Measurements from ENCODE around the gene EDEM3. TPM values are rescaled to one million over a fixed set of nuclear protein-coding genes. Genes with fewer than 3 reads are reported as not detected.

The EDEM3 gene
- polyA plus RNA-seq, 1 donor from 2014 or later = 49.5 TPM

DNA sequence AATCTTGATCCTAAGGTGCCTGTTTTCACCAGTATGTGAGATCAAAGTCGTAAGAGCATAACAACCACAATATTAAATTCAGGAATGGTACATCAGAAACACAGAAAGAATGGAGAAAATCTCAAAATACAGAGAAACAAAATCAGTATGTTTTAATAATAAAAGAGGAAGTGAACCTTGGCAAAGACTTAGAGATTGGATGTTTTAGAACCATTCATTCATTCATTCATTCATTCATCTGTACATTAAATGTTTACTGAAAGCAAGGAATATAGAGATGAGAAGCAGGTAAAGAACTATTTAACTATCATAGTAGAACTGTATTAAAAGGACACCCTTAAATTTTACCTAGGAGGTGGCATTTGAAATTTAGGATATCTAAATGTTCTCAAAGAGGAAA, 55.7 kb downstream of the EDEM3 start:
- Histone ChIP-seq H3K79me2 (replicated peaks; ENCODE audit: insufficient read depth, low read length) (no peaks in the 10 kb centered on the region), H3K4me2 (ENCODE audit: low read length) (no peak overlapping the region), H3K27ac (ENCODE audit: low read length) (no peak overlapping the region), H3K27me3 (ENCODE audit: insufficient read depth, low read depth, low read length) (no peaks in the 10 kb centered on the region), H3K4me3 (ENCODE audit: low read length) (no peak overlapping the region), H2AFZ (ENCODE audit: low read depth, low read length) (no peak overlapping the region), H3F3A (ENCODE audit: insufficient read depth, low read length, poor library complexity, severe bottlenecking) (no peaks in the 10 kb centered on the region), H3K9ac (ENCODE audit: low read length) (no peak overlapping the region), H3K36me3 (ENCODE audit: insufficient read depth, low read length) (peaks cover 3% of the 10 kb centered on the region), H3K9me3 (ENCODE audit: low read length) (no peaks in the 10 kb centered on the region), H3K9me2 (ENCODE audit: insufficient read depth, low read length) (no peaks in the 10 kb centered on the region), H4K20me1 (ENCODE audit: insufficient read depth) (no peaks in the 10 kb centered on the region)
- TF ChIP-seq, protein P1, sequence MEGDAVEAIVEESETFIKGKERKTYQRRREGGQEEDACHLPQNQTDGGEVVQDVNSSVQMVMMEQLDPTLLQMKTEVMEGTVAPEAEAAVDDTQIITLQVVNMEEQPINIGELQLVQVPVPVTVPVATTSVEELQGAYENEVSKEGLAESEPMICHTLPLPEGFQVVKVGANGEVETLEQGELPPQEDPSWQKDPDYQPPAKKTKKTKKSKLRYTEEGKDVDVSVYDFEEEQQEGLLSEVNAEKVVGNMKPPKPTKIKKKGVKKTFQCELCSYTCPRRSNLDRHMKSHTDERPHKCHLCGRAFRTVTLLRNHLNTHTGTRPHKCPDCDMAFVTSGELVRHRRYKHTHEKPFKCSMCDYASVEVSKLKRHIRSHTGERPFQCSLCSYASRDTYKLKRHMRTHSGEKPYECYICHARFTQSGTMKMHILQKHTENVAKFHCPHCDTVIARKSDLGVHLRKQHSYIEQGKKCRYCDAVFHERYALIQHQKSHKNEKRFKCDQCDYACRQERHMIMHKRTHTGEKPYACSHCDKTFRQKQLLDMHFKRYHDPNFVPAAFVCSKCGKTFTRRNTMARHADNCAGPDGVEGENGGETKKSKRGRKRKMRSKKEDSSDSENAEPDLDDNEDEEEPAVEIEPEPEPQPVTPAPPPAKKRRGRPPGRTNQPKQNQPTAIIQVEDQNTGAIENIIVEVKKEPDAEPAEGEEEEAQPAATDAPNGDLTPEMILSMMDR (IDR thresholded peaks at IDR 0.05; ENCODE audit: poor library complexity, severe bottlenecking) = no peak
- TF ChIP-seq, protein P2, sequence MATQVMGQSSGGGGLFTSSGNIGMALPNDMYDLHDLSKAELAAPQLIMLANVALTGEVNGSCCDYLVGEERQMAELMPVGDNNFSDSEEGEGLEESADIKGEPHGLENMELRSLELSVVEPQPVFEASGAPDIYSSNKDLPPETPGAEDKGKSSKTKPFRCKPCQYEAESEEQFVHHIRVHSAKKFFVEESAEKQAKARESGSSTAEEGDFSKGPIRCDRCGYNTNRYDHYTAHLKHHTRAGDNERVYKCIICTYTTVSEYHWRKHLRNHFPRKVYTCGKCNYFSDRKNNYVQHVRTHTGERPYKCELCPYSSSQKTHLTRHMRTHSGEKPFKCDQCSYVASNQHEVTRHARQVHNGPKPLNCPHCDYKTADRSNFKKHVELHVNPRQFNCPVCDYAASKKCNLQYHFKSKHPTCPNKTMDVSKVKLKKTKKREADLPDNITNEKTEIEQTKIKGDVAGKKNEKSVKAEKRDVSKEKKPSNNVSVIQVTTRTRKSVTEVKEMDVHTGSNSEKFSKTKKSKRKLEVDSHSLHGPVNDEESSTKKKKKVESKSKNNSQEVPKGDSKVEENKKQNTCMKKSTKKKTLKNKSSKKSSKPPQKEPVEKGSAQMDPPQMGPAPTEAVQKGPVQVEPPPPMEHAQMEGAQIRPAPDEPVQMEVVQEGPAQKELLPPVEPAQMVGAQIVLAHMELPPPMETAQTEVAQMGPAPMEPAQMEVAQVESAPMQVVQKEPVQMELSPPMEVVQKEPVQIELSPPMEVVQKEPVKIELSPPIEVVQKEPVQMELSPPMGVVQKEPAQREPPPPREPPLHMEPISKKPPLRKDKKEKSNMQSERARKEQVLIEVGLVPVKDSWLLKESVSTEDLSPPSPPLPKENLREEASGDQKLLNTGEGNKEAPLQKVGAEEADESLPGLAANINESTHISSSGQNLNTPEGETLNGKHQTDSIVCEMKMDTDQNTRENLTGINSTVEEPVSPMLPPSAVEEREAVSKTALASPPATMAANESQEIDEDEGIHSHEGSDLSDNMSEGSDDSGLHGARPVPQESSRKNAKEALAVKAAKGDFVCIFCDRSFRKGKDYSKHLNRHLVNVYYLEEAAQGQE (IDR thresholded peaks at IDR 0.05; ENCODE audit: borderline replicate concordance) = no peak
- TF ChIP-seq EZH2 (IDR thresholded peaks at IDR 0.05; ENCODE audit: borderline replicate concordance, insufficient read depth, low read length, poor library complexity, severe bottlenecking) (no peak), POLR2AphosphoS5 (IDR thresholded peaks at IDR 0.05) (no peak), EP300 (conservative IDR thresholded peaks at IDR 0.05; ENCODE audit: poor library complexity, severe bottlenecking) (no peak)

DNA sequence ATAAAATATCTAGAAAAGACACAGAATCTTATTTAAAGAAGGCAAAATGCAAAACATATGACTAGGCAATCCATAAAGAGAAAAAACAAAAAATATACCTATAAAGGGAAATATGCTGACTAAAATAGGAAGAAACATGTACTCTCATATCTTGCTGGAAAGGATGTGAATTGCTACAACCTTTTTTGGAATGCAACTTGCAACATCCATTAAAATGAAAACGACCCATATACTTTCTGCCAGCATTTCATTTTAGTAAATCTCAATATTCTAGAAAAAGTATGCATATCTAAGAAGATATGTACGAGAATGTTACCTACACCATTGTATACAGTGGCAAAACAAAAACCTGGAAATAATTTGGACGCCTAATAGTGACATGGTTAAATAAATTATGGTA, 56.6 kb downstream of the EDEM3 start:
- Histone ChIP-seq H3K36me3 (ENCODE audit: insufficient read depth, low read length) (no peaks in the 10 kb centered on the region), H3K4me3 (ENCODE audit: low read length) (no peak overlapping the region), H3K27me3 (ENCODE audit: insufficient read depth, low read depth, low read length) (no peaks in the 10 kb centered on the region), H3K9me2 (ENCODE audit: insufficient read depth, low read length) (no peaks in the 10 kb centered on the region), H4K20me1 (ENCODE audit: insufficient read depth) (no peaks in the 10 kb centered on the region), H3K9me3 (ENCODE audit: low read length) (no peaks in the 10 kb centered on the region), H3K9ac (ENCODE audit: low read length) (no peak overlapping the region), H2AFZ (ENCODE audit: low read depth, low read length) (no peak overlapping the region), H3K27ac (ENCODE audit: low read length) (no peak overlapping the region), H3K79me2 (replicated peaks; ENCODE audit: insufficient read depth, low read length) (no peaks in the 10 kb centered on the region), H3F3A (ENCODE audit: insufficient read depth, low read length, poor library complexity, severe bottlenecking) (no peaks in the 10 kb centered on the region), H3K4me2 (ENCODE audit: low read length) (no peak overlapping the region)
- no peak for TF ChIP-seq MXI1 (conservative IDR thresholded peaks at IDR 0.05; ENCODE audit: poor library complexity, severe bottlenecking)
- TF ChIP-seq EZH2 (IDR thresholded peaks at IDR 0.05; ENCODE audit: borderline replicate concordance, insufficient read depth, low read length, poor library complexity, severe bottlenecking) = no peak
- TF ChIP-seq RAD21 (conservative IDR thresholded peaks at IDR 0.05) = no peak
- TF ChIP-seq SMC3 (conservative IDR thresholded peaks at IDR 0.05; ENCODE audit: poor library complexity) = no peak
- TF ChIP-seq, protein P1 (IDR thresholded peaks at IDR 0.05; ENCODE audit: poor library complexity, severe bottlenecking) = no peak
- TF ChIP-seq POLR2AphosphoS5 (IDR thresholded peaks at IDR 0.05) = no peak
- TF ChIP-seq TAF1 (IDR thresholded peaks at IDR 0.05; ENCODE audit: low read depth) = no peak
